Progenitor cell of endocrine pancreas (in vitro differentiated cells): ENCODE measurements around the gene SAMD4A. TPM values are rescaled to one million over a fixed set of nuclear protein-coding genes. Genes with fewer than 3 reads are reported as not detected.

Experiments used
- DNase-seq: peaks from one replicate; pipeline ENCODE4 v3.0.0; 2021; ENCODE audit warnings: low spot score; ENCODE audit not compliant: unreplicated experiment
- H3K27ac Mint-ChIP-seq: 2 replicates; pipeline ENCODE4 v1.8.0; 2021; ENCODE audit warnings: mild to moderate bottlenecking, moderate library complexity, mixed read lengths
- H3K27me3 Mint-ChIP-seq: 2 replicates; pipeline ENCODE4 v1.8.0; 2021; ENCODE audit warnings: mixed read lengths
- H3K36me3 Mint-ChIP-seq: 2 replicates; pipeline ENCODE4 v1.8.0; 2022; ENCODE audit warnings: mixed read lengths; ENCODE audit not compliant: insufficient read depth
- H3K4me1 Mint-ChIP-seq: 2 replicates; pipeline ENCODE4 v1.8.0; 2021; ENCODE audit warnings: low read depth, mixed read lengths
- H3K4me3 Mint-ChIP-seq: 2 replicates; pipeline ENCODE4 v1.8.0; 2021; ENCODE audit warnings: low read depth, mild to moderate bottlenecking, moderate library complexity, mixed read lengths
- H3K9me3 Mint-ChIP-seq: 2 replicates; pipeline ENCODE4 v1.8.0; 2021; ENCODE audit warnings: low read depth, mixed read lengths
- CTCF ChIP-seq: fragments of 200-600 bp; sonication (generic); IDR thresholded peaks from one replicate; pipeline ENCODE4 v1.5.0; 2021; ENCODE audit warnings: antibody characterized with exemption, mild to moderate bottlenecking; ENCODE audit not compliant: unreplicated experiment
- total RNA-seq: library from RNA; stranded (reverse); gene quantifications from 2 replicates; pipeline ENCODE4 v1.2.1, GENCODE V29; 2021

SAMD4A gene
- total RNA-seq, 1 donor from 2014 or later, result 9.1 TPM

- H3K27ac Mint-ChIP-seq, result no peak overlapping the region
- H3K4me1 Mint-ChIP-seq, result peaks cover 5% of the 10 kb centered on the region
- DNase-seq, result no peak
- TF ChIP-seq CTCF, result no peak
- no peak overlapping the region for H3K4me3 Mint-ChIP-seq
- H3K9me3 Mint-ChIP-seq, result no peaks in the 10 kb centered on the region
- no peaks in the 10 kb centered on the region for H3K27me3 Mint-ChIP-seq
- no peaks in the 10 kb centered on the region for H3K36me3 Mint-ChIP-seq
Observed at GRCh38 chr14:54671537-54671936, 104.6 kb downstream of the SAMD4A start.

GRCh38 chr14:54672181-54672580, 105.3 kb downstream of the SAMD4A start:
- DNase-seq, result no peak
- peaks cover 5% of the 10 kb centered on the region for H3K4me1 Mint-ChIP-seq
- no peaks in the 10 kb centered on the region for H3K27me3 Mint-ChIP-seq
- no peaks in the 10 kb centered on the region for H3K9me3 Mint-ChIP-seq
- no peak for TF ChIP-seq CTCF
- no peaks in the 10 kb centered on the region for H3K36me3 Mint-ChIP-seq
- H3K27ac Mint-ChIP-seq, result no peak overlapping the region
- no peak overlapping the region for H3K4me3 Mint-ChIP-seq

- Mint-ChIP-seq H3K9me3 (no peaks in the 10 kb centered on the region), H3K27me3 (no peaks in the 10 kb centered on the region), H3K4me3 (no peak overlapping the region), H3K4me1 (peaks cover 5% of the 10 kb centered on the region), H3K36me3 (no peaks in the 10 kb centered on the region), H3K27ac (peak overlapping the region; percentile 57)
- no peak for TF ChIP-seq CTCF
- DNase-seq, result no peak
Observed at GRCh38 chr14:54672688-54673087, 105.8 kb downstream of the SAMD4A start.

GRCh38 chr14:54673193-54674045, 106.5 kb downstream of the SAMD4A start:
- Mint-ChIP-seq H3K36me3 (no peaks in the 10 kb centered on the region), H3K27me3 (no peaks in the 10 kb centered on the region), H3K27ac (no peak overlapping the region), H3K4me3 (no peak overlapping the region), H3K4me1 (peaks cover 5% of the 10 kb centered on the region), H3K9me3 (no peaks in the 10 kb centered on the region)
- no peak for DNase-seq
- TF ChIP-seq CTCF, result no peak

GRCh38 chr14:54674046-54674741, 107.3 kb downstream of the SAMD4A start:
- peaks cover 5% of the 10 kb centered on the region for H3K4me1 Mint-ChIP-seq
- no peaks in the 10 kb centered on the region for H3K27me3 Mint-ChIP-seq
- no peaks in the 10 kb centered on the region for H3K36me3 Mint-ChIP-seq
- no peak overlapping the region for H3K4me3 Mint-ChIP-seq
- no peak for DNase-seq
- no peak overlapping the region for H3K27ac Mint-ChIP-seq
- no peaks in the 10 kb centered on the region for H3K9me3 Mint-ChIP-seq
- no peak for TF ChIP-seq CTCF
